Type B pancreatic cell (in vitro differentiated cells): Measurements from ENCODE around the gene ITGBL1. TPM values are rescaled to one million over a fixed set of nuclear protein-coding genes. Genes with fewer than 3 reads are reported as not detected.
A peak's percentile ranks its signal among the peaks of the same experiment; 100 is the strongest.

ENCODE experiments used
- DNase-seq: peaks from one replicate; pipeline ENCODE4 v3.0.0; 2021; ENCODE audit warnings: mixed read lengths; ENCODE audit not compliant: unreplicated experiment; ENCODE audit errors: extremely low spot score
- H3K27ac Mint-ChIP-seq: 2 replicates; pipeline ENCODE4 v1.8.0; 2021; ENCODE audit warnings: mild to moderate bottlenecking, mixed read lengths
- H3K27me3 Mint-ChIP-seq: 2 replicates; pipeline ENCODE4 v1.8.0; 2021; ENCODE audit warnings: mixed read lengths
- H3K36me3 Mint-ChIP-seq: 2 replicates; pipeline ENCODE4 v1.8.0; 2021; ENCODE audit warnings: mixed read lengths
- H3K4me1 Mint-ChIP-seq: one replicate; pipeline ENCODE4 v1.8.0; 2021; ENCODE audit warnings: mixed read lengths; ENCODE audit not compliant: unreplicated experiment
- H3K4me3 Mint-ChIP-seq: 2 replicates; pipeline ENCODE4 v1.8.0; 2021; ENCODE audit warnings: mild to moderate bottlenecking, mixed read lengths
- H3K9me3 Mint-ChIP-seq: 2 replicates; pipeline ENCODE4 v1.8.0; 2021; ENCODE audit warnings: mixed read lengths
- CTCF ChIP-seq: fragments of 200-600 bp; sonication (generic); conservative IDR thresholded peaks from 2 replicates; pipeline ENCODE4 v1.5.0; 2021; ENCODE audit warnings: antibody characterized with exemption, mild to moderate bottlenecking
- total RNA-seq: library from RNA; stranded (reverse); gene quantifications from 2 replicates; pipeline ENCODE4 v1.2.1, GENCODE V29; 2021; ENCODE audit warnings: low replicate concordance

Gene ITGBL1
- total RNA-seq, 1 donor from 2014 or later = 0.14 TPM

- H3K9me3 Mint-ChIP-seq = no peaks in the 10 kb centered on the region
- H3K27ac Mint-ChIP-seq = peak overlapping the region; percentile 32
- peaks cover 4% of the 10 kb centered on the region for H3K4me1 Mint-ChIP-seq
- no peak for DNase-seq
- TF ChIP-seq CTCF = no peak
- H3K4me3 Mint-ChIP-seq = no peak overlapping the region
- H3K36me3 Mint-ChIP-seq = no peaks in the 10 kb centered on the region
- peaks cover 3% of the 10 kb centered on the region for H3K27me3 Mint-ChIP-seq
Observed at GRCh38 chr13:101454767-101455166, 2.3 kb downstream of the ITGBL1 start.

- Mint-ChIP-seq H3K36me3 (no peaks in the 10 kb centered on the region), H3K27me3 (peaks cover 3% of the 10 kb centered on the region), H3K4me1 (peaks cover 4% of the 10 kb centered on the region), H3K9me3 (peaks cover 8% of the 10 kb centered on the region), H3K27ac (peak overlapping the region; percentile 58), H3K4me3 (no peak overlapping the region)
- no peak for DNase-seq
- TF ChIP-seq CTCF = no peak
Observed at GRCh38 chr13:101455863-101456262, 3.4 kb downstream of the ITGBL1 start.

GRCh38 chr13:101457176-101457575, 4.7 kb downstream of the ITGBL1 start:
- H3K9me3 Mint-ChIP-seq = peaks cover 8% of the 10 kb centered on the region
- H3K4me1 Mint-ChIP-seq = peaks cover 4% of the 10 kb centered on the region
- TF ChIP-seq CTCF = no peak
- DNase-seq = no peak
- H3K4me3 Mint-ChIP-seq = no peak overlapping the region
- H3K27ac Mint-ChIP-seq = no peak overlapping the region
- H3K27me3 Mint-ChIP-seq = no peaks in the 10 kb centered on the region
- no peaks in the 10 kb centered on the region for H3K36me3 Mint-ChIP-seq

- H3K36me3 Mint-ChIP-seq = no peaks in the 10 kb centered on the region
- no peak for TF ChIP-seq CTCF
- H3K9me3 Mint-ChIP-seq = no peaks in the 10 kb centered on the region
- H3K4me1 Mint-ChIP-seq = no peaks in the 10 kb centered on the region
- no peaks in the 10 kb centered on the region for H3K27me3 Mint-ChIP-seq
- H3K27ac Mint-ChIP-seq = no peak overlapping the region
- H3K4me3 Mint-ChIP-seq = no peak overlapping the region
- no peak for DNase-seq
Observed at GRCh38 chr13:101465877-101466276, 13.4 kb downstream of the ITGBL1 start.

GRCh38 chr13:101467415-101467814, 14.9 kb downstream of the ITGBL1 start:
- no peak for DNase-seq
- H3K27me3 Mint-ChIP-seq = no peaks in the 10 kb centered on the region
- H3K4me3 Mint-ChIP-seq = no peak overlapping the region
- H3K9me3 Mint-ChIP-seq = no peaks in the 10 kb centered on the region
- TF ChIP-seq CTCF = no peak
- no peaks in the 10 kb centered on the region for H3K36me3 Mint-ChIP-seq
- no peaks in the 10 kb centered on the region for H3K4me1 Mint-ChIP-seq
- H3K27ac Mint-ChIP-seq = no peak overlapping the region

DNA sequence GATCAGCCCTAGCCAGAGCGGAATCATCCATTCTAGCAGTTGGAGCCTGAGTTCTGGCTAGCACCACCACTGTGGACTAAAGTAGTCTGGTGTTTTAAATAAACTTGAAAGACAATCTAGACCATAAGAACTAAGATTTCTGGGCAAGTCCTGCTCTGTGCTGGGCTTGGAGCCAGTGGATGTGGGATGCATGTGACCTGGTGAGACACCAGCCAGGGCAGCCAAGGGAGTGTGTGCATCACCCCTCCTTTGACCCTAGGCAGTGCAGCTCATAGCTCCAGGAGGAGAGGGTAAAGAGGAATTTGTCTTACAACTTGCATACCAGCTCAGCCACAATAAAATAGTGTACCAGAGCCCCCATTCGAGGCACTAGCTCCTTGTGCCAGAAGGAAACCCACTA, 21.0 kb downstream of the ITGBL1 start:
- no peak overlapping the region for H3K27ac Mint-ChIP-seq
- H3K36me3 Mint-ChIP-seq = no peaks in the 10 kb centered on the region
- no peaks in the 10 kb centered on the region for H3K27me3 Mint-ChIP-seq
- TF ChIP-seq CTCF = no peak
- DNase-seq = no peak
- no peaks in the 10 kb centered on the region for H3K9me3 Mint-ChIP-seq
- no peaks in the 10 kb centered on the region for H3K4me1 Mint-ChIP-seq
- H3K4me3 Mint-ChIP-seq = no peak overlapping the region
